ENCODE data around the gene NRSN2.

DNA sequence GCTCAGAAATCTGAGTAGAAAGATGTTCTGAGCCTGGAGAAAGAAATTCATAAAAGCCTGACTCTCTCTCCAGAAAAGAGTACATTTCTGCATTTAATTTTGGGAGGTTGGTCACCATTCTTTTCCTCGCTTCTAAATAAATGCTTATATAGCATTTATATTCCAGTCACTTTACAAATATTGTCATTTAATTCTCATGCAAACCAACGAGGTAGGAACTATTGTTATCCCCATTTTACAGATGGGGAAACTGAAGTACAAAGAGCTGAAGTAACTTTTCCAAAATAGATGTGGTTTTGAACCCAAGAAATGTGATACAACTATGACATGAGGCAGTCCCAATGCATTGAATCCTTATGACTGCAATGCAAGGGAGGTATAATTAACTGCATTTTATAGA is 29.2 kb downstream of the NRSN2 start:
- TF ChIP-seq, protein P1, sequence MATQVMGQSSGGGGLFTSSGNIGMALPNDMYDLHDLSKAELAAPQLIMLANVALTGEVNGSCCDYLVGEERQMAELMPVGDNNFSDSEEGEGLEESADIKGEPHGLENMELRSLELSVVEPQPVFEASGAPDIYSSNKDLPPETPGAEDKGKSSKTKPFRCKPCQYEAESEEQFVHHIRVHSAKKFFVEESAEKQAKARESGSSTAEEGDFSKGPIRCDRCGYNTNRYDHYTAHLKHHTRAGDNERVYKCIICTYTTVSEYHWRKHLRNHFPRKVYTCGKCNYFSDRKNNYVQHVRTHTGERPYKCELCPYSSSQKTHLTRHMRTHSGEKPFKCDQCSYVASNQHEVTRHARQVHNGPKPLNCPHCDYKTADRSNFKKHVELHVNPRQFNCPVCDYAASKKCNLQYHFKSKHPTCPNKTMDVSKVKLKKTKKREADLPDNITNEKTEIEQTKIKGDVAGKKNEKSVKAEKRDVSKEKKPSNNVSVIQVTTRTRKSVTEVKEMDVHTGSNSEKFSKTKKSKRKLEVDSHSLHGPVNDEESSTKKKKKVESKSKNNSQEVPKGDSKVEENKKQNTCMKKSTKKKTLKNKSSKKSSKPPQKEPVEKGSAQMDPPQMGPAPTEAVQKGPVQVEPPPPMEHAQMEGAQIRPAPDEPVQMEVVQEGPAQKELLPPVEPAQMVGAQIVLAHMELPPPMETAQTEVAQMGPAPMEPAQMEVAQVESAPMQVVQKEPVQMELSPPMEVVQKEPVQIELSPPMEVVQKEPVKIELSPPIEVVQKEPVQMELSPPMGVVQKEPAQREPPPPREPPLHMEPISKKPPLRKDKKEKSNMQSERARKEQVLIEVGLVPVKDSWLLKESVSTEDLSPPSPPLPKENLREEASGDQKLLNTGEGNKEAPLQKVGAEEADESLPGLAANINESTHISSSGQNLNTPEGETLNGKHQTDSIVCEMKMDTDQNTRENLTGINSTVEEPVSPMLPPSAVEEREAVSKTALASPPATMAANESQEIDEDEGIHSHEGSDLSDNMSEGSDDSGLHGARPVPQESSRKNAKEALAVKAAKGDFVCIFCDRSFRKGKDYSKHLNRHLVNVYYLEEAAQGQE (IDR thresholded peaks at IDR 0.05; ENCODE audit: insufficient replicate concordance, low read depth) = no peak
- TF ChIP-seq, protein P2, sequence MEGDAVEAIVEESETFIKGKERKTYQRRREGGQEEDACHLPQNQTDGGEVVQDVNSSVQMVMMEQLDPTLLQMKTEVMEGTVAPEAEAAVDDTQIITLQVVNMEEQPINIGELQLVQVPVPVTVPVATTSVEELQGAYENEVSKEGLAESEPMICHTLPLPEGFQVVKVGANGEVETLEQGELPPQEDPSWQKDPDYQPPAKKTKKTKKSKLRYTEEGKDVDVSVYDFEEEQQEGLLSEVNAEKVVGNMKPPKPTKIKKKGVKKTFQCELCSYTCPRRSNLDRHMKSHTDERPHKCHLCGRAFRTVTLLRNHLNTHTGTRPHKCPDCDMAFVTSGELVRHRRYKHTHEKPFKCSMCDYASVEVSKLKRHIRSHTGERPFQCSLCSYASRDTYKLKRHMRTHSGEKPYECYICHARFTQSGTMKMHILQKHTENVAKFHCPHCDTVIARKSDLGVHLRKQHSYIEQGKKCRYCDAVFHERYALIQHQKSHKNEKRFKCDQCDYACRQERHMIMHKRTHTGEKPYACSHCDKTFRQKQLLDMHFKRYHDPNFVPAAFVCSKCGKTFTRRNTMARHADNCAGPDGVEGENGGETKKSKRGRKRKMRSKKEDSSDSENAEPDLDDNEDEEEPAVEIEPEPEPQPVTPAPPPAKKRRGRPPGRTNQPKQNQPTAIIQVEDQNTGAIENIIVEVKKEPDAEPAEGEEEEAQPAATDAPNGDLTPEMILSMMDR (IDR thresholded peaks at IDR 0.05; ENCODE audit: insufficient read depth, low read length) = no peak
- TF ChIP-seq SPI1 (IDR thresholded peaks at IDR 0.05; ENCODE audit: borderline replicate concordance, low read depth) (no peak), POLR2AphosphoS5 (IDR thresholded peaks at IDR 0.05; ENCODE audit: low read depth) (no peak), GABPA (IDR thresholded peaks at IDR 0.05; ENCODE audit: low read depth) (no peak)
